GM18498 (cell line): ENCODE measurements around the gene FBXO3.
"Not testable (repeated sequence)": the region's sequence is repeated elsewhere in the genome, so short reads cannot be mapped to it uniquely, and the experiment has no call there.

Experiments used
- ATAC-seq: cut with Tn5 transposase; IDR thresholded peaks from one replicate; pipeline ENCODE4 v1.9.1; 2021; ENCODE audit warnings: mild to moderate bottlenecking, moderate library complexity; ENCODE audit not compliant: unreplicated experiment

Gene FBXO3

GRCh38 chr11:33730716-33731115, 43.6 kb downstream of the FBXO3 start:
- no peak for ATAC-seq

- ATAC-seq, result not testable (repeated sequence)
These were observed 45.2 kb downstream of the FBXO3 start for GRCh38 chr11:33729072-33729664.

GRCh38 chr11:33727539-33727938, 46.8 kb downstream of the FBXO3 start:
- not testable (repeated sequence) for ATAC-seq

GRCh38 chr11:33725496-33725895, 48.8 kb downstream of the FBXO3 start:
- ATAC-seq, result no peak

- no peak for ATAC-seq
These were observed 49.7 kb downstream of the FBXO3 start for GRCh38 chr11:33724644-33725035.

DNA sequence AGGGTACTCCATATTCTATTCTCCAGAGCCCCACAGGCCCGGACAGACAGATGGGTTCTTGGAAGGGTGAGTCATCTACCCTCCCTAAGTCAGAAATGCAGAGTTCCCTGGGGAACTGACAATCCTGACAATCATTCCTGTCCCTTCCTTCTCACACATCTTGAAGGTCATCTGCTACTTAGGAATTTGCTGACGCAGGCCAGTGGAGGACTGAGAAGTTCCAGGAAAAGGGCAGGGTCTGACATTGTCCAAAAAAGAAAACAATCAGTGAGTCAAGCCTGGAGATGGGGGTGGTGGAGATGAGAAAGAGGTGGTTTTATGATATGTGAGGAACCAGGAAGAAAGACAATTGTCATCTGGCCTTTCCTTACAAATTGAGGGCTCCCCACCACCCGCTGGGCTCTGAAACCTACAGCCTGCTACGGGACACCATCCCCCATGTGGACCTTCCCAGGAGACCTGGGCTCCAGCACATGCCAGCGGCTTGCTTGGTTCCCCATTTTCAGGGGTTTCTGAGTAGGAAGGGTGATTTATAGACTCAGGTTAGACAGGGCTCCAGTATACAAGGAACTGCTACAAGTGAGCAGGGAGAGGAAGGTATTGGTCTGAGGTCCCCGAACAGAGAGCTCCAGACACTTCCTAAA, 51.0 kb downstream of the FBXO3 start:
- ATAC-seq, result peak; percentile 17

GRCh38 chr11:33722590-33723234, 51.6 kb downstream of the FBXO3 start:
- peak; percentile 75 for ATAC-seq

DNA sequence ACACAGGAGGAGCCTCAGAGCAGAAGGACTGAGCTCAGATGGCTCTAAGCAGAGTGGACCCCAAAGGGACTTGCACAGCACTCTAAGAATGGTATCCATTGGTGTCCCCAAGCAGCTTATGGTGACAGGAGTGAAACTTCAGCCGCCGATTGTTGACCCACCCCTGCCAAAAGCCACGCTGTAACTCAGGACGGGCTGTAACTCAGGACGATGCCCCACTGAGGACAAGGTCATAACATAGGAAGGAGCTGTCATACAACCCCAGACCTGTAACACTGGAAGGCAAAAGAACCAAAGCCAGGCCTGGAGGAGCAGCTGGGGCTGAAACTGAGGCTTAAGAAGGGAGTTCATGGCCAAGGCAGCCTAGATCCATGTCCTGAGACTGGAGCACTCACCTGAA, 52.3 kb downstream of the FBXO3 start:
- ATAC-seq, result no peak

GRCh38 chr11:33721426-33721825, 52.9 kb downstream of the FBXO3 start:
- ATAC-seq, result no peak

DNA sequence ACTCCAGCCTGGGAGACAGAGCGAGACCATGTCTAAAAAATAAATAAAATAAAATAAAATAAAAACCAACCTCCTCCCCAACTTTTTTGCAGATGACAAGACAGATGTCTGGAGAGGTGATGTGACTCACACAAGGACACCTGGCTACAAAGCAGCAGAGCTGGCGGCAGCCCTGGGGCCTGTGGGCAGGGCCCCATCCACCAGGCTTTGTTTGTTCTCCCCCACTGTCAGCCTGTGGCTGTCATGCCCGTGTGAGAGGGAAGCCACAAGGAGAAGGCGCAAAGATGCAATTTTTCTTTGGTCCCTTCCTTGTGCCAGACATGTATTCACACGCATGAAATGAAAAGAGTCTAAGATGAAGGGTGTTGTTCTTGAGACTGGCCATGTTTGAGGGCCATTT, 54.7 kb downstream of the FBXO3 start:
- ATAC-seq, result no peak

DNA sequence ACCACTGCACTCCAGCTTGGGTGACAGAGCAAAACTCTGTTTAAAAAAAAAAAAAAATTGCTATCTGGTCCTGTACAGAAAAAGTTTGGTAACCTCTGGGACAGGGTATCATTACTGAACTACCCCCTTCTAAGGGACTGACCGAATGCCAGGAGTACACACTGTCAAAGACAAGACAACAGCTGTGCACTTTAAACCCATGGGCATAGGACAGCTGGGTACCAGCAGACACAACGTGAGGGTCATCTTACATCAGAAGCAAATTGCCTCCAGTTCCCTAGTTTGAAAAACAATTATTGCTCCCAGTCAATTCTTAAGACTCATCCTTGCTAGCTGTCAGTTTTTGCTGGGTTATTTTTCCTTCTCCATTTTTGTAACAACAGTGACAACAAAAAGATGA, 55.9 kb downstream of the FBXO3 start:
- ATAC-seq, result no peak

DNA sequence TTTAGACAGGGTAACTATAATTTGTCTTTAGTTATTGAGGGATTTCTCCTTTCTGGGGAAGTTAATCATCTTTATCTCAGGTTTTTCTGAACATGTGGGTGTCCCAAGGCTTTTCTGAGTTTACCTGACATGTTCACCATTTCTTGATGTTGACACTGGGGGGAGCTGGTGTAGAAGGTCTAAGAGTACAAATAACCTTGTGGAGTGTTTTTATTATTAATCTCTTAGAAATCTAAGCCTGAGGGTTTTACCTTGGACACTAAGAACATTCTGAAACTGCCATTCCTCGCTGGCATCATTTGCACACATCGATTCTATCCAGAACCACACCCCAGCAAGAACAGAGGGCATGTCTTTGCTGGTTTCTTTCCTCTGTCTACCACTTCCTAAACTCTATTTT, 58.1 kb downstream of the FBXO3 start:
- no peak for ATAC-seq

DNA sequence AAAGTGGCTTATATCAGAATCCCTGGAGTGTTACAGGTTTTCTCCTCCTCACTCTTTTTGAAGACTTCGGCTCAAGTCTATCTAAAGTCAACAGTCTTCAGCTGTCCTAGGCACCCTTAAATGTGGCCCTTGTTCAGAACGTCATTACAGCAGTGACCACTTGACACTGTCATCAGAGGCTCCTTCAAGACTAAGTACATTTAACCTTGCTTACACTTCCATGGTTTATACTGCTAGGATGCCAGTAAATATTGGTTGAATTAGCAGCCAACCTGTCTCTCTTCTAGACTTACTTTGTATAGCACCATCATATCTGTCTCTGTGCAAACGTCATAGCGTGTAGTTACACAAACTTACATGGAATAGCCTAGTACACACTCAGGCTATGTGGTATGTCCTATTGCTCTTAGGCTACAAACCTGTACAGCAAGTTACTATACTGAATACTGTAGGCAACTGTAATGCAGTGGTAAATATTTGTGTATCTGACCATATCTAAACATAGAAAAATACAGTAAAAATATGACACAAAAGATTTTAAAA, 60.4 kb downstream of the FBXO3 start:
- no peak for ATAC-seq

DNA sequence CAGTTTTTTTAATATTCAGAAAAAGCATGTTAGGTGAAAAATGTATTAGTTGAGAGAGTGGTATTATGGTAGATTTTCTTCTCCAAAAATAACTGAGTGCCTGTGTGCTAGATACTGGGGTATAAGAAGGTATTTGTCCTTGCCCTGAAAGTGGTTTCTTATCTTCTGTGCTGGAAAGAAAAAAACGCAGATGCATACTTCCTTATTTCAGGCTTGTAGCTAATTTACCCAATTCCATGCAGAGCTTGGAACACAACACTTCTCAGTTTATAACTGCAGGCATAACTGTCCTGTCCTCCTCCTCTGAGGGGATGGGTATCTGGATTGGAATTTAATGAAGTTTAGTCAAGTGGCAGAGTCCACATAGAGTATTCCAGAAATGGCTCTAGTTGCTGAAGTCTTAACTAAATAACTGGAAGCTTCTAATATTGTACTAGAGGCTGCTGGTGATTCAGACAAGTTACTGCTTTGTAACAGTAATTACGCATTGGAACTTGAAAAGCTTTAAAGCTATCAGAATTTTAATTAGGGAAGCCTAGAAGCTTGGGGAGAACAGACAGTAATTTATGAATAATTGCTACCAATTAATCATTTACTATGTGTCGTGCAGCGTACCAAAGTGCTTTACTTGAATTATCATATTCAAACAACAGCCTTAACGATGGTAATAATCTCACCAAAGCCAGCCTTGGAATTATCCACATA, 61.0 kb downstream of the FBXO3 start:
- no peak for ATAC-seq

DNA sequence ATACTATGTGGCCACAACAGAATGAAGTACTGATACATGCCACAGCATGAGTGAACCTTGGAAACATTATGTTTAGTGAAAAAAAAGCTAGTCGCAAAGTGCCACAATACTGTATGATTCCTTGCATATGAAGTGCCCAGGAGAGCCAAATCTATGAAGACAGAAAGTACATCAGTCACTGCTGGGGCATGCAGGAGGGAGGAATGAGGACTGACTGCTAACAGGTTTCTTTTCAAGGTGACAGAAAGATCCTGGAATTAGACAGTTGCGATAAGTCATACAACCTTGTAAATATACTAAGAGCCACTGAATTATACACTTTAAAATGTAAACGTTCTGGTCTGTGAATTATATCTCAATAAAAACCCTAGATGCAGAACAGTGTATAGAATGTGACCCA, 61.9 kb downstream of the FBXO3 start:
- no peak for ATAC-seq

GRCh38 chr11:33709466-33709865, 64.9 kb downstream of the FBXO3 start:
- ATAC-seq, result no peak

DNA sequence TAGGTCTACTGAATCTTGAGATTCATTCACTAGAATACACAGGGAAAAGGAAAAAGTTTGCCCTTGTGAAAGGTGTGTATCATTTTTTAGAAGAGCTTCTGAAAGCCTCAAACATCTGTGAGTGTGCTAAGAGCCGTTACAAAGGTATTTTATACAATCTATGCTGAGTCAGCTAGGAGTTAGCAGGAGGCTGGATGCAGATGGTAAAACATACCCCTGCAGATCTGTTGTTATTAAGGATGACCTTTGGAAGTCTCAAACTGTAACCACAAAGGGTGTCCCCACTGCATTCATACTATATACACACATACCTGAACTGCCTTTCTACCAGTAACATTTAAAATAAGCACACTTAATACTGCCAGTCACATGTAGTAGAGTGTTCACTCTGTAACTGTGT, 65.3 kb downstream of the FBXO3 start:
- no peak for ATAC-seq

- ATAC-seq, result not testable (repeated sequence)
These were observed 66.5 kb downstream of the FBXO3 start for GRCh38 chr11:33707831-33708230.

DNA sequence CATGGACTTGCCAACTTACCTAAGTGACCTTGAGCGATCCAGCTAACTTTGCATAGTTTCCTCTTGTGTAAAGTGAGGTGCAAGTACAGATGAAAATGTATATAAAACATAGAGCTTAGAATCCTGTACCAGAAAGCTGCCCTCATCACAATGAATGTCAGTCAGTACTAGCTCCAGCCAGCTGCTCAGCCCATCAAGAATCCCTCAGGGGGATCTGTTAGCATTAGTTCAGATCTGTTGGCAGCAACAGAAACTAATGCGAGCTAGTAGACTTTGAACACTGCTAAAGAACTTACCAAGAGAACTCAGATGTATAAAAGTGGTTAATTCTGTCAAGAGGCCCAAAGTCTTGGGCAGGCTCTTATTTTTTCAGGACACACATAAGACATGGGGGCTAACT, 67.4 kb downstream of the FBXO3 start:
- ATAC-seq, result no peak

- no peak for ATAC-seq
These were observed 67.8 kb downstream of the FBXO3 start for GRCh38 chr11:33706546-33706945.

- no peak for ATAC-seq
These were observed 69.9 kb downstream of the FBXO3 start for GRCh38 chr11:33704240-33705002.
